A673 (cell line): ENCODE measurements around the gene PTPRK.

Source experiments
- CTCF ChIP-seq: fragments of 300-800, 200-600 bp; sonication (generic); conservative IDR thresholded peaks from 2 replicates; pipeline ENCODE4 v1.5.1; 2017; ENCODE audit warnings: low read depth, mild to moderate bottlenecking, antibody characterized with exemption, low read length, moderate library complexity, mixed read lengths
- EZH2 ChIP-seq: fragments of 200-600 bp; sonication (generic); IDR thresholded peaks from 2 replicates; pipeline ENCODE4 v1.6.1; 2017; ENCODE audit warnings: borderline replicate concordance, low read depth, mild to moderate bottlenecking, mixed read lengths, antibody characterized with exemption, low read length; ENCODE audit not compliant: poor library complexity, severe bottlenecking

GRCh38 chr6:127967708-127968107 is 552.7 kb downstream of the PTPRK start:
- TF ChIP-seq CTCF (no peak), EZH2 (no peak)
